Measurements from ENCODE around the gene CNGA2. TPM values are rescaled to one million over a fixed set of nuclear protein-coding genes. Genes with fewer than 3 reads are reported as not detected.

The CNGA2 gene
- total and polyA plus RNA-seq, 2 experiments from 2014 or later: not detected

DNA sequence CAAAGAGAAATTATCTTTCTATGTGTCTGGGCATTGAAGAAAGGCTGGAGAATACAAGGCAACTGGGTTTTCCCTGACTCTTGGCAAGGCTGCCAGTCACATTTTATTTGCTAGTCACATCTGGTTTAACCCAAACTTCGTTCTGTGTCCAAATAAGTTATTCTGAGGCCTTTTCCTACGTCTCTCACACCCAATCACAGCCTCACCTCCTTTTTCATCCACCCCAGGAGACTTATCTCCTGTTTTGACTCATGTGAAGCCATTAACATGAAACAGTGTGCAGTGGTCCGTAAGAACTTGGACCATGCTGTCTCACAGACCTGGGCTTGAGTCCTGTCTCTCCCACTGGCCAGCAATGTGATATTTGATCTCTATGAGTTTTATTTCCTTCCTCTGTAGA, 59.3 kb downstream of the CNGA2 start:
- Histone ChIP-seq H3K27me3 (ENCODE audit: insufficient read depth) (no peaks in the 10 kb centered on the region), H4K20me1 (replicated peaks; ENCODE audit: insufficient read depth) (no peaks in the 10 kb centered on the region), H3K4me3 (no peak overlapping the region), H3K36me3 (ENCODE audit: insufficient read depth) (no peaks in the 10 kb centered on the region), H3K27ac (ENCODE audit: low read depth) (no peak overlapping the region), H3F3A (replicated peaks; ENCODE audit: low read depth) (no peaks in the 10 kb centered on the region), H3K9me2 (ENCODE audit: insufficient read depth) (no peaks in the 10 kb centered on the region), H2AFZ (no peak overlapping the region), H3K4me1 (ENCODE audit: insufficient read depth) (no peaks in the 10 kb centered on the region), H3K79me2 (replicated peaks; ENCODE audit: insufficient read depth) (no peaks in the 10 kb centered on the region), H3K4me2 (no peak overlapping the region)
- no peak overlapping the region for H3K4me3 Mint-ChIP-seq
- TF ChIP-seq, protein P1, sequence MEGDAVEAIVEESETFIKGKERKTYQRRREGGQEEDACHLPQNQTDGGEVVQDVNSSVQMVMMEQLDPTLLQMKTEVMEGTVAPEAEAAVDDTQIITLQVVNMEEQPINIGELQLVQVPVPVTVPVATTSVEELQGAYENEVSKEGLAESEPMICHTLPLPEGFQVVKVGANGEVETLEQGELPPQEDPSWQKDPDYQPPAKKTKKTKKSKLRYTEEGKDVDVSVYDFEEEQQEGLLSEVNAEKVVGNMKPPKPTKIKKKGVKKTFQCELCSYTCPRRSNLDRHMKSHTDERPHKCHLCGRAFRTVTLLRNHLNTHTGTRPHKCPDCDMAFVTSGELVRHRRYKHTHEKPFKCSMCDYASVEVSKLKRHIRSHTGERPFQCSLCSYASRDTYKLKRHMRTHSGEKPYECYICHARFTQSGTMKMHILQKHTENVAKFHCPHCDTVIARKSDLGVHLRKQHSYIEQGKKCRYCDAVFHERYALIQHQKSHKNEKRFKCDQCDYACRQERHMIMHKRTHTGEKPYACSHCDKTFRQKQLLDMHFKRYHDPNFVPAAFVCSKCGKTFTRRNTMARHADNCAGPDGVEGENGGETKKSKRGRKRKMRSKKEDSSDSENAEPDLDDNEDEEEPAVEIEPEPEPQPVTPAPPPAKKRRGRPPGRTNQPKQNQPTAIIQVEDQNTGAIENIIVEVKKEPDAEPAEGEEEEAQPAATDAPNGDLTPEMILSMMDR (conservative IDR thresholded peaks at IDR 0.05; ENCODE audit: low read depth in 2 of 2): no peak
- TF ChIP-seq, protein P2, sequence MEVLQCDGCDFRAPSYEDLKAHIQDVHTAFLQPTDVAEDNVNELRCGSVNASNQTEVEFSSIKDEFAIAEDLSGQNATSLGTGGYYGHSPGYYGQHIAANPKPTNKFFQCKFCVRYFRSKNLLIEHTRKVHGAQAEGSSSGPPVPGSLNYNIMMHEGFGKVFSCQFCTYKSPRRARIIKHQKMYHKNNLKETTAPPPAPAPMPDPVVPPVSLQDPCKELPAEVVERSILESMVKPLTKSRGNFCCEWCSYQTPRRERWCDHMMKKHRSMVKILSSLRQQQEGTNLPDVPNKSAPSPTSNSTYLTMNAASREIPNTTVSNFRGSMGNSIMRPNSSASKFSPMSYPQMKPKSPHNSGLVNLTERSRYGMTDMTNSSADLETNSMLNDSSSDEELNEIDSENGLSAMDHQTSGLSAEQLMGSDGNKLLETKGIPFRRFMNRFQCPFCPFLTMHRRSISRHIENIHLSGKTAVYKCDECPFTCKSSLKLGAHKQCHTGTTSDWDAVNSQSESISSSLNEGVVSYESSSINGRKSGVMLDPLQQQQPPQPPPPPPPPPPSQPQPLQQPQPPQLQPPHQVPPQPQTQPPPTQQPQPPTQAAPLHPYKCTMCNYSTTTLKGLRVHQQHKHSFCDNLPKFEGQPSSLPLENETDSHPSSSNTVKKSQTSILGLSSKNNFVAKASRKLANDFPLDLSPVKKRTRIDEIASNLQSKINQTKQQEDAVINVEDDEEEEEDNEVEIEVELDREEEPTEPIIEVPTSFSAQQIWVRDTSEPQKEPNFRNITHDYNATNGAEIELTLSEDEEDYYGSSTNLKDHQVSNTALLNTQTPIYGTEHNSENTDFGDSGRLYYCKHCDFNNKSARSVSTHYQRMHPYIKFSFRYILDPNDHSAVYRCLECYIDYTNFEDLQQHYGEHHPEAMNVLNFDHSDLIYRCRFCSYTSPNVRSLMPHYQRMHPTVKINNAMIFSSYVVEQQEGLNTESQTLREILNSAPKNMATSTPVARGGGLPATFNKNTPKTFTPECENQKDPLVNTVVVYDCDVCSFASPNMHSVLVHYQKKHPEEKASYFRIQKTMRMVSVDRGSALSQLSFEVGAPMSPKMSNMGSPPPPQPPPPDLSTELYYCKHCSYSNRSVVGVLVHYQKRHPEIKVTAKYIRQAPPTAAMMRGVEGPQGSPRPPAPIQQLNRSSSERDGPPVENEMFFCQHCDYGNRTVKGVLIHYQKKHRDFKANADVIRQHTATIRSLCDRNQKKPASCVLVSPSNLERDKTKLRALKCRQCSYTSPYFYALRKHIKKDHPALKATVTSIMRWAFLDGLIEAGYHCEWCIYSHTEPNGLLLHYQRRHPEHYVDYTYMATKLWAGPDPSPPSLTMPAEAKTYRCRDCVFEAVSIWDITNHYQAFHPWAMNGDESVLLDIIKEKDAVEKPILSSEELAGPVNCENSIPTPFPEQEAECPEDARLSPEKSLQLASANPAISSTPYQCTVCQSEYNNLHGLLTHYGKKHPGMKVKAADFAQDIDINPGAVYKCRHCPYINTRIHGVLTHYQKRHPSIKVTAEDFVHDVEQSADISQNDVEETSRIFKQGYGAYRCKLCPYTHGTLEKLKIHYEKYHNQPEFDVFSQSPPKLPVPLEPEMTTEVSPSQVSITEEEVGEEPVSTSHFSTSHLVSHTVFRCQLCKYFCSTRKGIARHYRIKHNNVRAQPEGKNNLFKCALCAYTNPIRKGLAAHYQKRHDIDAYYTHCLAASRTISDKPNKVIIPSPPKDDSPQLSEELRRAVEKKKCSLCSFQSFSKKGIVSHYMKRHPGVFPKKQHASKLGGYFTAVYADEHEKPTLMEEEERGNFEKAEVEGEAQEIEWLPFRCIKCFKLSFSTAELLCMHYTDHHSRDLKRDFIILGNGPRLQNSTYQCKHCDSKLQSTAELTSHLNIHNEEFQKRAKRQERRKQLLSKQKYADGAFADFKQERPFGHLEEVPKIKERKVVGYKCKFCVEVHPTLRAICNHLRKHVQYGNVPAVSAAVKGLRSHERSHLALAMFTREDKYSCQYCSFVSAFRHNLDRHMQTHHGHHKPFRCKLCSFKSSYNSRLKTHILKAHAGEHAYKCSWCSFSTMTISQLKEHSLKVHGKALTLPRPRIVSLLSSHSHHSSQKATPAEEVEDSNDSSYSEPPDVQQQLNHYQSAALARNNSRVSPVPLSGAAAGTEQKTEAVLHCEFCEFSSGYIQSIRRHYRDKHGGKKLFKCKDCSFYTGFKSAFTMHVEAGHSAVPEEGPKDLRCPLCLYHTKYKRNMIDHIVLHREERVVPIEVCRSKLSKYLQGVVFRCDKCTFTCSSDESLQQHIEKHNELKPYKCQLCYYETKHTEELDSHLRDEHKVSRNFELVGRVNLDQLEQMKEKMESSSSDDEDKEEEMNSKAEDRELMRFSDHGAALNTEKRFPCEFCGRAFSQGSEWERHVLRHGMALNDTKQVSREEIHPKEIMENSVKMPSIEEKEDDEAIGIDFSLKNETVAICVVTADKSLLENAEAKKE (CRISPR knock-in tag; IDR thresholded peaks at IDR 0.05): no peak
- TF ChIP-seq NANOG (IDR thresholded peaks at IDR 0.05; ENCODE audit: borderline replicate concordance) (no peak), CREB1 (CRISPR knock-in tag; IDR thresholded peaks at IDR 0.05; ENCODE audit: low read depth) (no peak), STAT1 (IDR thresholded peaks at IDR 0.05; ENCODE audit: unreplicated experiment) (no peak), EZH2phosphoT487 (IDR thresholded peaks at IDR 0.05; ENCODE audit: unreplicated experiment) (no peak), EZH2 (IDR thresholded peaks at IDR 0.05; ENCODE audit: low read depth, unreplicated experiment) (no peak), ZNF114 (CRISPR knock-in tag; IDR thresholded peaks at IDR 0.05) (no peak), POLR2AphosphoS5 (IDR thresholded peaks at IDR 0.05; ENCODE audit: low read depth) (no peak), ZNF331 (CRISPR knock-in tag; IDR thresholded peaks at IDR 0.05; ENCODE audit: low read depth) (no peak), JUNB (IDR thresholded peaks at IDR 0.05; ENCODE audit: unreplicated experiment) (no peak)
- TF ChIP-seq, protein P3, sequence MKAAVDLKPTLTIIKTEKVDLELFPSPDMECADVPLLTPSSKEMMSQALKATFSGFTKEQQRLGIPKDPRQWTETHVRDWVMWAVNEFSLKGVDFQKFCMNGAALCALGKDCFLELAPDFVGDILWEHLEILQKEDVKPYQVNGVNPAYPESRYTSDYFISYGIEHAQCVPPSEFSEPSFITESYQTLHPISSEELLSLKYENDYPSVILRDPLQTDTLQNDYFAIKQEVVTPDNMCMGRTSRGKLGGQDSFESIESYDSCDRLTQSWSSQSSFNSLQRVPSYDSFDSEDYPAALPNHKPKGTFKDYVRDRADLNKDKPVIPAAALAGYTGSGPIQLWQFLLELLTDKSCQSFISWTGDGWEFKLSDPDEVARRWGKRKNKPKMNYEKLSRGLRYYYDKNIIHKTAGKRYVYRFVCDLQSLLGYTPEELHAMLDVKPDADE (IDR thresholded peaks at IDR 0.05): no peak
- TF ChIP-seq, protein P4, sequence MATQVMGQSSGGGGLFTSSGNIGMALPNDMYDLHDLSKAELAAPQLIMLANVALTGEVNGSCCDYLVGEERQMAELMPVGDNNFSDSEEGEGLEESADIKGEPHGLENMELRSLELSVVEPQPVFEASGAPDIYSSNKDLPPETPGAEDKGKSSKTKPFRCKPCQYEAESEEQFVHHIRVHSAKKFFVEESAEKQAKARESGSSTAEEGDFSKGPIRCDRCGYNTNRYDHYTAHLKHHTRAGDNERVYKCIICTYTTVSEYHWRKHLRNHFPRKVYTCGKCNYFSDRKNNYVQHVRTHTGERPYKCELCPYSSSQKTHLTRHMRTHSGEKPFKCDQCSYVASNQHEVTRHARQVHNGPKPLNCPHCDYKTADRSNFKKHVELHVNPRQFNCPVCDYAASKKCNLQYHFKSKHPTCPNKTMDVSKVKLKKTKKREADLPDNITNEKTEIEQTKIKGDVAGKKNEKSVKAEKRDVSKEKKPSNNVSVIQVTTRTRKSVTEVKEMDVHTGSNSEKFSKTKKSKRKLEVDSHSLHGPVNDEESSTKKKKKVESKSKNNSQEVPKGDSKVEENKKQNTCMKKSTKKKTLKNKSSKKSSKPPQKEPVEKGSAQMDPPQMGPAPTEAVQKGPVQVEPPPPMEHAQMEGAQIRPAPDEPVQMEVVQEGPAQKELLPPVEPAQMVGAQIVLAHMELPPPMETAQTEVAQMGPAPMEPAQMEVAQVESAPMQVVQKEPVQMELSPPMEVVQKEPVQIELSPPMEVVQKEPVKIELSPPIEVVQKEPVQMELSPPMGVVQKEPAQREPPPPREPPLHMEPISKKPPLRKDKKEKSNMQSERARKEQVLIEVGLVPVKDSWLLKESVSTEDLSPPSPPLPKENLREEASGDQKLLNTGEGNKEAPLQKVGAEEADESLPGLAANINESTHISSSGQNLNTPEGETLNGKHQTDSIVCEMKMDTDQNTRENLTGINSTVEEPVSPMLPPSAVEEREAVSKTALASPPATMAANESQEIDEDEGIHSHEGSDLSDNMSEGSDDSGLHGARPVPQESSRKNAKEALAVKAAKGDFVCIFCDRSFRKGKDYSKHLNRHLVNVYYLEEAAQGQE (IDR thresholded peaks at IDR 0.05; ENCODE audit: unreplicated experiment): no peak
- peaks cover 7% of the 10 kb centered on the region for H3K27me3 Mint-ChIP-seq (ENCODE audit: insufficient read depth, low read depth, poor library complexity)
- H3K36me3 Mint-ChIP-seq (ENCODE audit: low read depth): no peaks in the 10 kb centered on the region
- H3K4me1 Mint-ChIP-seq: no peaks in the 10 kb centered on the region
- peaks cover 2% of the 10 kb centered on the region; the same call in 1 of the 3 replicates for H3K9me3 Mint-ChIP-seq
- DNase-seq (ENCODE audit: low spot score): no peak
- no peak for ATAC-seq
- H3K27ac Mint-ChIP-seq: no peak overlapping the region

Measured in GM23338 (cell line).